HepG2 (cell line): Measurements from ENCODE around the gene ELAVL3. TPM values are rescaled to one million over a fixed set of nuclear protein-coding genes. Genes with fewer than 3 reads are reported as not detected.

Source experiments
- AHR ChIP-seq: IDR thresholded peaks from 2 replicates; pipeline ENCODE4 v1.6.1; 2018; ENCODE audit warnings: missing genetic modification reagents, missing compliant biosample characterization
- ATF7 ChIP-seq, 2 experiments: fragments of 450-650 bp in 1 of 2; sonication (generic) in 1 of 2; formaldehyde crosslinking in 1 of 2; IDR thresholded peaks; 2 replicates each; pipeline versions ENCODE4 v1.4.0 to v1.6.1; 2016 to 2020; ENCODE audit warnings: antibody characterized with exemption in 1 of 2, mild to moderate bottlenecking in 1 of 2, missing genetic modification reagents in 1 of 2
- CREM ChIP-seq, 2 experiments: sonication (generic) in 1 of 2; formaldehyde crosslinking in 1 of 2; IDR thresholded peaks; 2 replicates each; pipeline versions ENCODE4 v1.4.0 to v1.6.1; 2016 to 2020; ENCODE audit warnings: antibody characterized with exemption in 1 of 2, mild to moderate bottlenecking in 1 of 2, missing genetic modification reagents in 1 of 2
- FOXK1 ChIP-seq: sonication (generic); formaldehyde crosslinking; IDR thresholded peaks from 2 replicates; pipeline ENCODE4 v1.4.0; 2020; ENCODE audit warnings: low read depth, missing genetic modification reagents, borderline replicate concordance
- GABPB1 ChIP-seq: IDR thresholded peaks from 2 replicates; pipeline ENCODE4 v1.6.1; 2016; ENCODE audit warnings: mild to moderate bottlenecking, missing genetic modification reagents, moderate library complexity, missing compliant biosample characterization
- HNF4G ChIP-seq, 2 experiments: sonication (generic) in 1 of 2; formaldehyde crosslinking in 1 of 2; IDR thresholded peaks; 2 replicates each; pipeline versions ENCODE4 v1.4.0 to v1.6.1; 2011 to 2020; ENCODE audit warnings: borderline replicate concordance in 2 of 2, low read depth in 2 of 2, mild to moderate bottlenecking in 2 of 2, low read length in 1 of 2, missing genetic modification reagents in 1 of 2, moderate library complexity in 1 of 2
- KLF11 ChIP-seq: IDR thresholded peaks from 2 replicates; pipeline ENCODE4 v1.6.1; 2016; ENCODE audit warnings: missing compliant biosample characterization
- KMT2A ChIP-seq: sonication (generic); formaldehyde crosslinking; IDR thresholded peaks from 2 replicates; pipeline ENCODE4 v1.4.0; 2020; ENCODE audit warnings: missing genetic modification reagents
- RBM22 ChIP-seq: fragments of 200-400 bp; formaldehyde crosslinking; optimal IDR thresholded peaks from 2 replicates; pipeline ENCODE3; 2017; ENCODE audit warnings: mild to moderate bottlenecking, low read length, moderate library complexity
- SAP130 ChIP-seq: IDR thresholded peaks from 2 replicates; pipeline ENCODE4 v1.6.1; 2016; ENCODE audit warnings: low read depth
- SMC3 ChIP-seq: IDR thresholded peaks from 2 replicates; pipeline ENCODE4 v1.6.1; 2011; ENCODE audit warnings: low read length, improper control_type of control experiment
- TBX2 ChIP-seq: sonication (generic); formaldehyde crosslinking; IDR thresholded peaks from 2 replicates; pipeline ENCODE4 v1.5.0; 2020; ENCODE audit warnings: missing genetic modification reagents, mild to moderate bottlenecking, borderline replicate concordance
- THAP11 ChIP-seq: IDR thresholded peaks from 2 replicates; pipeline ENCODE4 v1.6.1; 2016; ENCODE audit warnings: missing biosample characterization, missing genetic modification reagents
- ZNF335 ChIP-seq: sonication (generic); formaldehyde crosslinking; IDR thresholded peaks from 2 replicates; pipeline ENCODE4 v1.4.0; 2020; ENCODE audit warnings: missing genetic modification reagents
- ZNF703 ChIP-seq: sonication (generic); formaldehyde crosslinking; IDR thresholded peaks from 2 replicates; pipeline ENCODE4 v1.5.1; 2020; ENCODE audit warnings: missing genetic modification reagents, mild to moderate bottlenecking, moderate library complexity, borderline replicate concordance
- polyA plus RNA-seq, 8 experiments: library from polyadenylated mRNA; depleted of rRNA in 3 of 8; stranded (reverse) in 7 of 8; unstranded in 1 of 8; fragments of >200 nt; fragmentation: Illumina TruSeq in 4 of 8; extraction: Trizol in 4 of 8; gene quantifications; 2 replicates each; pipeline versions ENCODE4 v1.2.1 to v1.2.3, GENCODE V29; 2011 to 2016; ENCODE audit warnings: low read depth in 4 of 8, missing spikeins in 1 of 8, mixed read lengths in 1 of 8; ENCODE audit not compliant: insufficient read depth in 1 of 8
- total RNA-seq, 5 experiments: library from RNA; depleted of rRNA; stranded (reverse); fragments of >200 nt; fragmentation: Illumina TruSeq; extraction: Trizol; gene quantifications; 2 replicates each; pipeline ENCODE4 v1.2.3, GENCODE V29; 2016; ENCODE audit warnings: low read depth in 1 of 5
- TF ChIP-seq, protein P1 (sequence below): sonication (generic); formaldehyde crosslinking; conservative IDR thresholded peaks from 2 replicates; pipeline ENCODE4 v1.4.0; 2020; ENCODE audit warnings: missing genetic modification reagents
- TF ChIP-seq, protein P2 (sequence below): sonication (generic); formaldehyde crosslinking; IDR thresholded peaks from 2 replicates; pipeline ENCODE4 v1.4.0; 2020; ENCODE audit warnings: missing genetic modification reagents
- TF ChIP-seq, protein P3 (sequence below), 2 experiments: sonication (generic) in 1 of 2; formaldehyde crosslinking in 1 of 2; IDR thresholded peaks; 2 replicates each; pipeline versions ENCODE4 v1.4.0 to v1.6.1; 2016 to 2020; ENCODE audit warnings: borderline replicate concordance in 1 of 2, low read depth in 1 of 2, mild to moderate bottlenecking in 1 of 2, missing genetic modification reagents in 1 of 2
- TF ChIP-seq, protein P4 (sequence below): sonication (generic); formaldehyde crosslinking; IDR thresholded peaks from 2 replicates; pipeline ENCODE4 v1.5.0; 2020; ENCODE audit warnings: missing genetic modification reagents

ELAVL3 gene
- total and polyA plus RNA-seq, 2 of the 13 experiments (the other 11 are each of a cell fraction or from before 2014, with no cell fraction given), result 0.03 TPM; not detected in 1

DNA sequence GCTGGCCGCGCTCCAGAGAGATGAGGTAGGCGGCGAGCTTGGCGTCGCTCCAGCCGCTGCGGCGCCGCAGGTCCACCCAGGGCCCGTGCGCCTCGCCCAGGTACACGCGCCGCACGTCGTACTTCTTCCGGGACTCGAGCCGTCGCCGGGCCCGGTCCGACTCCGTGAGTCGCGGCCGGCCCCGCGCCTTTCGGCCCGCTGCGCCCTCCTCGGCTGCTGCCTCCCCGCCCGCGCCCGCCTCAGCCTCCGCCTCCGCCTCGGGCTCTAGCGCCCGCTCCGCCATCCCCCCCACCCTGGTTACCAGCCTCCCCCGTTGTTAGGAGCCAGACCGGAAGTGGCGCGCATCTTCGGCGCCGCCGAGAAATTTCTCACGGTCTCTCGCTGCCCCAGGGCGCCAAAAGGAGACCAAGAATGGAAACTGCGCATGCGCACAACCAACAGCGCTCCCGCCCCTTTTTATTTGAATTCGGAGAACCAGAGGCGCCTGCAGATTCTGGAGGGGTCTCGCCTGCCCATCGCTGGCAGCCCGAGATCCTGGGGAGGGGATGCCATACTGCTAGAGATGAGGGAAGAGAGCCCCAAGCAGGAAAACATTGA, 24.8 kb upstream of the ELAVL3 start, which contains the start of gene ZNF653 (continued):
- peak; percentile 64 for TF ChIP-seq RBM22
- peak; percentile 10; the same call in 1 of the 2 replicates for TF ChIP-seq FOXK1 (CRISPR knock-in tag)
- TF ChIP-seq GABPB1 (CRISPR knock-in tag), result peak; percentile 93
- TF ChIP-seq, protein P1, sequence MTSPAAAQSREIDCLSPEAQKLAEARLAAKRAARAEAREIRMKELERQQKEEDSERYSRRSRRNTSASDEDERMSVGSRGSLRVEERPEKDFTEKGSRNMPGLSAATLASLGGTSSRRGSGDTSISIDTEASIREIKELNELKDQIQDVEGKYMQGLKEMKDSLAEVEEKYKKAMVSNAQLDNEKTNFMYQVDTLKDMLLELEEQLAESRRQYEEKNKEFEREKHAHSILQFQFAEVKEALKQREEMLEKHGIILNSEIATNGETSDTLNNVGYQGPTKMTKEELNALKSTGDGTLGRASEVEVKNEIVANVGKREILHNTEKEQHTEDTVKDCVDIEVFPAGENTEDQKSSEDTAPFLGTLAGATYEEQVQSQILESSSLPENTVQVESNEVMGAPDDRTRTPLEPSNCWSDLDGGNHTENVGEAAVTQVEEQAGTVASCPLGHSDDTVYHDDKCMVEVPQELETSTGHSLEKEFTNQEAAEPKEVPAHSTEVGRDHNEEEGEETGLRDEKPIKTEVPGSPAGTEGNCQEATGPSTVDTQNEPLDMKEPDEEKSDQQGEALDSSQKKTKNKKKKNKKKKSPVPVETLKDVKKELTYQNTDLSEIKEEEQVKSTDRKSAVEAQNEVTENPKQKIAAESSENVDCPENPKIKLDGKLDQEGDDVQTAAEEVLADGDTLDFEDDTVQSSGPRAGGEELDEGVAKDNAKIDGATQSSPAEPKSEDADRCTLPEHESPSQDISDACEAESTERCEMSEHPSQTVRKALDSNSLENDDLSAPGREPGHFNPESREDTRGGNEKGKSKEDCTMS (CRISPR knock-in tag), result no peak
- peak; percentile 80 for TF ChIP-seq THAP11 (CRISPR knock-in tag)
- no peak for TF ChIP-seq HNF4G (IDR thresholded peaks at IDR 0.05; ENCODE audit: borderline replicate concordance, low read depth, low read length)
- no peak for TF ChIP-seq HNF4G (CRISPR knock-in tag; IDR thresholded peaks at IDR 0.05; ENCODE audit: borderline replicate concordance, low read depth)
- no peak for TF ChIP-seq ZNF335 (CRISPR knock-in tag)
- TF ChIP-seq, protein P2, sequence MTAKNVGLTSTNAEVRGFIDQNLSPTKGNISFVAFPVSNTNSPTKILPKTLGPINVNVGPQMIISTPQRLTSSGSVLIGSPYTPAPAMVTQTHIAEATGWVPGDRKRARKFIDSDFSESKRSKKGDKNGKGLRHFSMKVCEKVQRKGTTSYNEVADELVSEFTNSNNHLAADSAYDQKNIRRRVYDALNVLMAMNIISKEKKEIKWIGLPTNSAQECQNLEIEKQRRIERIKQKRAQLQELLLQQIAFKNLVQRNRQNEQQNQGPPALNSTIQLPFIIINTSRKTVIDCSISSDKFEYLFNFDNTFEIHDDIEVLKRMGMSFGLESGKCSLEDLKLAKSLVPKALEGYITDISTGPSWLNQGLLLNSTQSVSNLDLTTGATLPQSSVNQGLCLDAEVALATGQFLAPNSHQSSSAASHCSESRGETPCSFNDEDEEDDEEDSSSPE (CRISPR knock-in tag), result peak; percentile 79
- TF ChIP-seq KMT2A (CRISPR knock-in tag), result no peak
- TF ChIP-seq SMC3, result no peak
- TF ChIP-seq AHR, result 0 out of 2 replicates have a peak, but pooled peaks have one; percentile 38
- no peak for TF ChIP-seq ZNF703
- peak; percentile 65 for TF ChIP-seq SAP130 (CRISPR knock-in tag)
- peak; percentile 22; the same call in 1 of the 2 replicates for TF ChIP-seq TBX2 (CRISPR knock-in tag)
- no peak for TF ChIP-seq KLF11 (CRISPR knock-in tag)
- TF ChIP-seq CREM (IDR thresholded peaks at IDR 0.05), result peak; percentile 97
- TF ChIP-seq CREM (CRISPR knock-in tag; IDR thresholded peaks at IDR 0.05), result peak; percentile 70
- TF ChIP-seq ATF7 (IDR thresholded peaks at IDR 0.05), result no peak
- TF ChIP-seq ATF7 (CRISPR knock-in tag; IDR thresholded peaks at IDR 0.05), result 0 out of 2 replicates have a peak, but pooled peaks have one; percentile 16
- TF ChIP-seq, protein P3, sequence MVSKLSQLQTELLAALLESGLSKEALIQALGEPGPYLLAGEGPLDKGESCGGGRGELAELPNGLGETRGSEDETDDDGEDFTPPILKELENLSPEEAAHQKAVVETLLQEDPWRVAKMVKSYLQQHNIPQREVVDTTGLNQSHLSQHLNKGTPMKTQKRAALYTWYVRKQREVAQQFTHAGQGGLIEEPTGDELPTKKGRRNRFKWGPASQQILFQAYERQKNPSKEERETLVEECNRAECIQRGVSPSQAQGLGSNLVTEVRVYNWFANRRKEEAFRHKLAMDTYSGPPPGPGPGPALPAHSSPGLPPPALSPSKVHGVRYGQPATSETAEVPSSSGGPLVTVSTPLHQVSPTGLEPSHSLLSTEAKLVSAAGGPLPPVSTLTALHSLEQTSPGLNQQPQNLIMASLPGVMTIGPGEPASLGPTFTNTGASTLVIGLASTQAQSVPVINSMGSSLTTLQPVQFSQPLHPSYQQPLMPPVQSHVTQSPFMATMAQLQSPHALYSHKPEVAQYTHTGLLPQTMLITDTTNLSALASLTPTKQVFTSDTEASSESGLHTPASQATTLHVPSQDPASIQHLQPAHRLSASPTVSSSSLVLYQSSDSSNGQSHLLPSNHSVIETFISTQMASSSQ (IDR thresholded peaks at IDR 0.05; ENCODE audit: low read depth), result no peak
- TF ChIP-seq, protein P3 (CRISPR knock-in tag; IDR thresholded peaks at IDR 0.05; ENCODE audit: borderline replicate concordance), result peak; percentile 20; the same call in 1 of the 2 replicates
- TF ChIP-seq, protein P4, sequence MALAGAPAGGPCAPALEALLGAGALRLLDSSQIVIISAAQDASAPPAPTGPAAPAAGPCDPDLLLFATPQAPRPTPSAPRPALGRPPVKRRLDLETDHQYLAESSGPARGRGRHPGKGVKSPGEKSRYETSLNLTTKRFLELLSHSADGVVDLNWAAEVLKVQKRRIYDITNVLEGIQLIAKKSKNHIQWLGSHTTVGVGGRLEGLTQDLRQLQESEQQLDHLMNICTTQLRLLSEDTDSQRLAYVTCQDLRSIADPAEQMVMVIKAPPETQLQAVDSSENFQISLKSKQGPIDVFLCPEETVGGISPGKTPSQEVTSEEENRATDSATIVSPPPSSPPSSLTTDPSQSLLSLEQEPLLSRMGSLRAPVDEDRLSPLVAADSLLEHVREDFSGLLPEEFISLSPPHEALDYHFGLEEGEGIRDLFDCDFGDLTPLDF (CRISPR knock-in tag), result peak; percentile 68; the same call in 1 of the 2 replicates
